Measurements from ENCODE around the gene ZNF768.

ZNF768 gene

GRCh38 chr16:30499284-30499683 is 27.1 kb downstream of the ZNF768 start:
- peak in 1 of 2 donors; percentile 12 for DNase-seq (ENCODE audit: low read depth in 2 of 2)
- peak overlapping the region in 1 of 2 donors; percentile 30 for H3K4me3 ChIP-seq (replicated peaks in 1 of 2; ENCODE audit: low read depth in 2 of 2, low read length in 2 of 2)
- no peak for TF ChIP-seq CTCF (IDR thresholded peaks at IDR 0.05; ENCODE audit: low read depth, low read length)

- no peak for DNase-seq (ENCODE audit: low read depth in 2 of 2)
- no peak overlapping the region for H3K4me3 ChIP-seq (replicated peaks in 1 of 2; ENCODE audit: low read depth in 2 of 2, low read length in 2 of 2)
- no peak for TF ChIP-seq CTCF (IDR thresholded peaks at IDR 0.05; ENCODE audit: low read depth, low read length)
These were observed 31.7 kb downstream of the ZNF768 start for GRCh38 chr16:30494709-30495108.

- no peak for DNase-seq (ENCODE audit: low read depth in 2 of 2)
- no peak overlapping the region for H3K4me3 ChIP-seq (replicated peaks in 1 of 2; ENCODE audit: low read depth in 2 of 2, low read length in 2 of 2)
- no peak for TF ChIP-seq CTCF (IDR thresholded peaks at IDR 0.05; ENCODE audit: low read depth, low read length)
These were observed 32.4 kb downstream of the ZNF768 start for GRCh38 chr16:30493941-30494488.

- no peak for TF ChIP-seq CTCF (IDR thresholded peaks at IDR 0.05; ENCODE audit: low read depth, low read length)
- no peak overlapping the region for H3K4me3 ChIP-seq (replicated peaks in 1 of 2; ENCODE audit: low read depth in 2 of 2, low read length in 2 of 2)
- peak; percentile 76 to 81 for DNase-seq (ENCODE audit: low read depth in 2 of 2)
These were observed 34.5 kb downstream of the ZNF768 start for GRCh38 chr16:30491744-30492308.

- H3K4me3 ChIP-seq (replicated peaks in 1 of 2; ENCODE audit: low read depth in 2 of 2, low read length in 2 of 2), result no peak overlapping the region
- no peak for DNase-seq (ENCODE audit: low read depth in 2 of 2)
- no peak for TF ChIP-seq CTCF (IDR thresholded peaks at IDR 0.05; ENCODE audit: low read depth, low read length)
These were observed 35.1 kb downstream of the ZNF768 start for GRCh38 chr16:30491229-30491628.

- no peak for DNase-seq (ENCODE audit: low read depth in 2 of 2)
- no peak for TF ChIP-seq CTCF (IDR thresholded peaks at IDR 0.05; ENCODE audit: low read depth, low read length)
- no peak overlapping the region for H3K4me3 ChIP-seq (replicated peaks in 1 of 2; ENCODE audit: low read depth in 2 of 2, low read length in 2 of 2)
These were observed 36.2 kb downstream of the ZNF768 start for GRCh38 chr16:30490210-30490609.
